Measurements from ENCODE around the gene TMA16.
"Not testable (repeated sequence)": the region's sequence is repeated elsewhere in the genome, so short reads cannot be mapped to it uniquely, and the experiment has no call there.

TMA16 gene

DNA sequence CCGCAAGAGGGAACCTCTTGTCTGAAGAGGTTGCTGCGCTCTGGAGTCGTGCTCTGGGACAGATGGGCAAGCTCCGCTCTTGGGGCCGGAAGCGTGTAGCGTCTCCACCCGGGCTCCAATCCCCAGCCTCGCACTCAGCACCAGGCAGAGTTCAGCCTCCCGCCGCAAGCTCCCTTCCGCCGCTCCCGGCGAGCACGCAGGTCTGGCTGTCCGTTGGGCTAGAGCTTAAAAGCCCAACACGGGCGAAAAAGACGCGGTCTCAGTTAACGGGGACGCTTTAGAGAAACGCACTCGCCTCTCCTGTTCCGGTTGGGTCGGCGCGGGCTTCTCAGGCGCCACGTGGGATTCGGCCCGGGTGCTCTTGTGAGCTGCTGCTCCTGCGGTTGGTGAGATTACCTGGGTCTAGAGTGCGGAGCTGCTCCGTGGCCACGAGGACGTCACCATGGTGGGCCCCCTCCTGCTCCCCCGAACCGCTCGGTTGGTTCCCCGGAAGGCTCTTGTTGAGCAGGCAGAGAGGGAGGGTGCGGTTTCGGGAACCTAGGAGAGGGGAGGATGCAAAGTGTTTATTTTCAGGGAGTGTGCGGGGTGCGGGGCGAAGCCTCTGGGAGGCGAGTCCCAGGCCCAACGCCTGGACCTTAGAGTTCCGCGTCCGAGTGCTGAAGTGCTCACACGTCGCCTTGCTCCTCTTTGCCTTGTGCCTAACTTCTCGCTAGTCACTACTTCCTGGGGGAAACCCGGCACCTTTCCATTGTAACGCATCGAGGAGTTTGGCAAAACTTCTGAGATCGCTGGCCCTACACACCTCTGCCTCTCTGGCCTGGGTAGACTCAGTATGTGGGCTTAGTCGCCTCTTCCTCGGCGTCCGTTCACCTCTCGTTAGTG, at the start of gene TMA16:
TMA16 (plus strand) TSS at position 331 of the 882 bp plus-strand sequence; CDS start at position 443, 112 bp downstream.
- DNase-seq (ENCODE audit: low read depth), result peak; percentile 95

DNA sequence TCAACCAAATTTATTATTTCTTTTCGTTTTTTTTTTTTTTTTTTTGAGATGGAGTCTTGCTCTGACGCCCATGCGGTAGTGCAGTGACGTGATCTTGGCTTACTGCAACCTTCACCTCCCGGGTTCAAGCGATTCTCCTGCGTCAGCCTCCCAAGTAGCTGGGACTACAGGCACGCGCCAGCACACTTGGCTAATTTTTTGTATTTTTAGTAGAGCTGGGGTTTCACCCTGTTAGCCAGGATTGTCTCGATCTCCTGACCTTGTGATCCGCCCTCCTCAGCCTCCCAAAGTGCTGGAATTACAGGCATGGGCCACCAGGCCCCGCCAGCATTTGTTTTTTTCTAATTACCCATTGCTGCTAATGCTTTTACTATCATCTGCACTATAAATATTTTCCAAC, 47.5 kb upstream of the TMA16 start:
- not testable (repeated sequence) for DNase-seq (ENCODE audit: low read depth)

DNA sequence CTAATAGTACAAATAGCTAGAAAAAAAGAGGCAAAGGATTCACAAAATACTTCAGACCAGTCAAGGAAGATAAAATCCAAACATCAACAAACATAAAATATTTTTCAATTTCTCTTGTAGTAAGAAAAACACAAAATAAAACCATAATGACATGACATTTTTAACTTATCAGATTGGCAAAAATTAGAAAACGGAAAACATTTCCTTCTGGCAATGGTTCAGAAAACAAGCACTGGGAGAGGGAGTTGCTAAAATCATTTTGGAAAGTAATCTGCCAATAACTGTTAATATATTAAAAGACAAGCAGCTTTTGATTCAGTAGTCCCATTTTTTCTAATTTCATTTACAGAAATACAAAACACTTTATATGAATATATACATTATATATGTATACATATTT, 47.0 kb upstream of the TMA16 start:
- peak; percentile 19 for DNase-seq (ENCODE audit: low read depth)

DNA sequence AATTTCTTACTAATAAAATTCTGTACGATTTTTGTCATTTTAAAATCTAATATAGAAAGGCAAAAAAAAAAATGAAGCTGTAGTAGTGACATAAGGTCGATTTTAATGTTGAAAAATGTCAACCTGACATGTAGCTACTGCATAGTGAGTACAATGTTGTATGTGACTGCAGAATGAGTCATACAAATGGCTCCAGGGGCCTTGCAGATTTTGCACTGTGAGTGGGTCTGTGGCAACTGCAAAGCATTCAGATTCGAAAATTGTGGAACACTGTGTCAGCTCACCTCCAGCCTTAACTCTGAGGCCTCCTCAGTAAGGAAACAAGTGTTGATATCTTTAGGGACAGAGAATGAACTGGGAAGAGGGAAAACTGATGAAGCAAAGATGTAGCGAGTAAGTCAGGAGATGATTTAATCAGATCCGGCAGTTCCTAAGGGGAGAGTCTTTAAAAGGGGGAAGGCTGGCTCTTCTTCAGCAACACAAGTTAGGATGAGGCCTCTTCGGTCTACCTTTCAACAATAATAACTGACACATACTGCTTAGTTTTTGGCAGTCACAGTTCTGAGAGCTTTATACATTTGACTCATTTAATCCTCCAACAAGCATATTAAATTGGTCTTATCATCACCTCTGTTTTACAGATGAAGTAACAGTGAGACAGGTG, 45.8 kb upstream of the TMA16 start:
- peak; percentile 43 for DNase-seq (ENCODE audit: low read depth)

DNA sequence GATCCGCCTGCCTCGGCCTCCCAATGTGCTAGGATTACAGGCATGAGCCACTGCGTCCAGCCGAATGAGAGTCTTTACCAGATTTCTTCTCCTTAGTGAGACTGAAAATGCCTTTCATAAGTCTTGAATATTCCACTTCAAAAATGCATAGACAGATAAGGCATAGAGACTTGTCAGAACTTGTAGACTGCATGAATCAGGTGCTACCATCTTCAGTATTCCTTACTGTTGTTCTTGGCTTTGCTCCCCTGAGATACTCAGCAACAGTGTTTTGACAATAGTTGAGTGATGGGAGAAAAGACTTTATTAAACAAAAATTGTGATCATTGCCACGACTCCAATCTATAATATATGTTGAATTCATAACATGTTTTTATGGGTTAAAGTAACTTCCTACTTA, 31.9 kb upstream of the TMA16 start:
- no peak for DNase-seq (ENCODE audit: low read depth)

DNA sequence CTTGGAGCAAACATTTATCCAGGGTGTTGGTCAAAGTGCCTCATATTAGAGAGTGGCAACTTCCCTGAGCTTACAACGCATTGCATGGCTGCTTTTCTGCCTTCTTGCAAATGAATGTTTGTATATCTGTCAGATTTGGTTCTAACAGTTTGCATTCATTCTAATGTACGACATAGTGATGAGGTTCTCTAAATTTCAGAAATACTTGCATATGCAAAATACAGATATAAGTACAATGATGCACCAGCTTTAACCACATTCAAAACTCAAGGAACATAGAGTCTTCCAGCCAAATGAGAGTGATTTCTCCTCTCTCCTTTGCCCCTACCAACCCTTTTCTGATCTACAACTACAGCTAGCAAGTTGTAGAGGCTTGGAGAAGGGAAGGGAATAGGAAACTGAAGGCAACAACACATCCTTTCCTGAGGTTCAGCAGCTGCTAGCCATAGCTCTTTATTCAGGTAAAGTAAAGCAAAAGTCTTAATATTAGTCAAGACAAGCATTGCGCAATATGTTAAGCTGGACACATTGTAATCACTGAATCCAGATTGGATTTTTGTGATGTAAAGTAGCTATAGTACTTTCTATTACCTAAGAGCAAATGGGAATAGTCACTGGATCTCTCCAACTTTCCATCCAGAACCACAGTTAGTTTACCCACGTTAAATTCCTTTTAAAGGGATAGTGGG, 27.3 kb upstream of the TMA16 start:
- DNase-seq (ENCODE audit: low read depth), result no peak

DNA sequence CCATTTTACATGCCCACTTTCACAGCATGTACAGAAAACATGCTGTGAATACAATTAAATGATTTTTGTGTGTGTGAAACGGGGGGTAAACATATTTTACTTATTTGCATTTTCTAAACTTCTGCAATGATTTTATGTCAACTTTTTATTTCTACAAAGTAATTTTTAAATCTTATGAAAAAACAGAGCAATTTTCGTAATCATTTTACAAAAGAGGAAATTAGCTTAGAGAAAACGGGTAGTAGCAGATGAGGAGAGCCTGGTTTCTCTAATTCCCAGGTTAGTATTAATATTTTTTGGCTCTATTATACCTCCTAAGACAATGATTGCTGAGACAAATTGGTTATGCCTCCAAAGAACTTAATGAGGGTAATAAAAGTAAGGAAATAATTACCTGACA, 24.1 kb upstream of the TMA16 start:
- DNase-seq (ENCODE audit: low read depth), result no peak

DNA sequence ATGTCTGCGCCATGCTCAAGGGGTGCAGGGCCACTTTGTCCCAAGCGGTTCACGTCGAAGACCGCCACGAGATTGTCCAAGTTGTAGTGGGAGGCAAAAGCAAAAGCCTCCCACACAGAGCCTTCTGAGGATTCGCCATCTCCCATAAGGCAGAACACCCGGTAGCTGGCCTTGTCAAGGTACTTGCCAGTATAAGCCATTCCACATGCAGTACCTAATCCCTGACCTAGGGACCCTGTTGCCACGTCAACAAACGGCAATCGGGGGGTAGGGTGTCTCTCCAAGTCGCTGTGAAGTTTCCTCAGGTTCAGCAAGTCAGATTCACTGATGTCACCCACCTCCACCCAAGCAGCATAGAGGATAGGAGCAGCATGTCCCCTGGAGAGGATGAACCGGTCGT, 21.4 kb upstream of the TMA16 start:
- DNase-seq (ENCODE audit: low read depth), result no peak

DNA sequence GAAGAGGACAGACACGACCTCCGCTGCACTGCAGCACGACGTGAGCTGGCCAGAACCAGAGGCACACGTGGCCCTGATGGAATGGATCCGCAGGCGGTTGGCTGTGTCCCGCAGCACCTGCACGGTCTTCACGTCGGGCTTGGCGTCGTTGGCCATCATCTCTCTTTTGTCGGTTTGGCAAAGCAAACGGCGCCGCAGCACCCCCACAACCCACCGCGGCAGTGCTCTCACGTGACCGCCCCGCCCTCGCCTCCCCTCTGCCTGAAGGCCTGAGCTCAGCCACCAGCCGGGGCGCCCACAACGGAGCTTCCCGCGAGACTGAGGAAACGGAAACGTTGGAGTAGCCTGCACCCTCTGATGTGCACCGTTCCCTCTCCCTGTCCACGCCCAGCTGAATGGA, 20.9 kb upstream of the TMA16 start, which contains the start of gene TKTL2:
TKTL2 (minus strand) TSS at position 179 of the 400 bp plus-strand sequence; CDS start at position 159, 20 bp downstream.
- DNase-seq (ENCODE audit: low read depth), result no peak

DNA sequence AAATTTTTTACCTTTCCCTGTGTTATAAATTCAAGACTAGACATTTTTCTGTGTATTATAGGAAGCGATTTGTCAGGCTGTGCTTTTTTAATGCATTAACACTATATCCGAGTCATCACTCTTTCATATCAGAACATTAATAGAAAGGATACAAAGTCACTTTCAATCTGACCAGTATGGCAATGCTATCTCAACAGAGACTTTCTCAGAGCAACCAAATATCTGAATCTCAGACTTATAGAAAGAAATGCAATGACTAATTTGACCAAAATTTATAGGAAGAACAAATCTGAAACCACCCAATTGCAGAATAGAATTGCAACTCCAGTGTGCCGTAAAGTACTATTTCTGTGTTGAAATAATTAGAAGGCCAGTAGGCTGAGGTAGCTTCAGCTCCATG, 20.5 kb upstream of the TMA16 start:
- DNase-seq (ENCODE audit: low read depth), result no peak

DNA sequence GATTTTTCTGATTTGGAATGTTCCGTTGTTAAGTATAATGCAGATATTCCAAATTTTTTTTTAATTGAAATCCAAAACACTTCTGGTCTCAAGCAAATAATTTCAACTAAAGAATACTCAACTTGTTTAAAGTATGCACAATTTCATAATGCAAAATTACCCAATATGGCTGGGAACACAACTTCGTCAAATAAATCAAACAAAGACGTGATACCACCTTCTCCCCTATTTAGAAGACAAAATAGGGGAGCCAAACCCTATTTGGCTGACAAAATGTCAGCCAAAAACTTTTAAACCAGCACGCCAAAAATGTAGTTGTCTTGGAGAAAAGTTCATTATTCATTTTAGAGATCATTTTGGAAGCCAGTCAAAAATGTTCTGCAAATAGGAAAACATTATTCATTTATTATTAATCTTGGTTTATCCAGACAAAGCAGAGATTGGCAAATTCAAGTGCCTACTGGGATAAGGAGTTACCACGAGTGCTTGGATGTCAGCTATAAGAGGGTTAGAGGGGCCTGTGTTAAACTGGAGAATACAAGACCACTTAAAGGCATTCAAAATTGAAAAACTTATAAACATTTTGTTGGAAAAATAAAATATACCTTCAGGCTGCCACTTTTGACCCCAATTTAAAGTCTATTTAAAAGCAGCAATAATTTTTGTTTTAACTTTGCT, 17.6 kb upstream of the TMA16 start:
- no peak for DNase-seq (ENCODE audit: low read depth)

DNA sequence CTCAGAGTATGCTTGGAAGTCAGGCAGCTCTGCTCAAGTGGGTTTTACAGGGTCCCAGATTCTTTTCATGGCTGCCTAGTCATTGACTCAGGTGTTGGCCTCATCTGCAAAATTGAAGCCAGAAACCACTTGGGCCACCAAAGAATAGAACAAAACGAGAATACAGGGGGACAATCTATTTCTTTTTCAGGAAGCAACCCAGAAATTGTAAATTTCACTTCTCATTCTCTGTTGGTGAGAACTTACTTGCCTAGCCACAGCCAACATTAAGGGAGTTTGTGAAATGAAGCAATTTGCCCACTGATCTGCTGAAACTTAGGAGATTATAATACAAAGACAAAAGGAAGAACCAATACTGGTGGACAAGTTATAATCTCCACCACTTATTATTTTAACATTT, 12.3 kb upstream of the TMA16 start:
- DNase-seq (ENCODE audit: low read depth), result no peak

DNA sequence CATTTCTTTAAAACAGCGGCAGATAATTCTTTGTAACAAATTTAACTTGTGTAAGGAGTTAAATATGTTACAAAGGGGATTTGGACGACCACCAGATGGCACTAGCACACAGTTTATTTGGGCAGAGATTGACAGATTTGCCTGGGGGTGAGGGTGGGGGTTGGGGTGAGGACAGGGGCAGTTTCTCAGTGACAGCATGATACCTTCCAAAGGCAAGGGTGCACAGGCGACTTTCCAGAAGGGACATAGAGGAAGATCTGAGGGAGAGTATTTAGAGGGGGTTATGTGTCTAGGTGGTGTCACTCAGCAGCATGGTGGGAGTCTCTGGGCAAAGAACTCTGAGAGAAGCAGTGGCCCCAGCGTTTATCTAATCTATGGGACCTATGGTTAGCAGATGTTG, 9.6 kb upstream of the TMA16 start:
- peak; percentile 56 for DNase-seq (ENCODE audit: low read depth)

DNA sequence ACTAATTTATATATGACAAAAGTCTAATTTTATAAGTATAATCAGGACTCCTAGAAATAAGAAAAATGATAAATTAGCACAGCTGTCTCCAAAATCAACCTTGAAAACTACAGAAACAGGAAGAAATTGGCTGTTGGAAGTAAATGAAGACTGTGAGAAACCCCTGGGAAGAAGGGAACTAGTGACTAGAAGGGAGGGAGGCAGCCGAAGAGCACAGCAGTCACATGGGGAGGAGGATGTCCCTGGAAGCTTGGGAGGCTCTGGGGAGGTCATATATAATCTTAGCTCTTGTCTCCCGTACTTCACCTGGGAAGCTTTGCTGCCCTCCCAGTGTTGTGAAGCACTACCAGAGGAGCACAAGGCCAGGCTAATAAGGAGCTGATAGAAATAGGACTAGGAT, 8.9 kb upstream of the TMA16 start:
- DNase-seq (ENCODE audit: low read depth), result no peak

DNA sequence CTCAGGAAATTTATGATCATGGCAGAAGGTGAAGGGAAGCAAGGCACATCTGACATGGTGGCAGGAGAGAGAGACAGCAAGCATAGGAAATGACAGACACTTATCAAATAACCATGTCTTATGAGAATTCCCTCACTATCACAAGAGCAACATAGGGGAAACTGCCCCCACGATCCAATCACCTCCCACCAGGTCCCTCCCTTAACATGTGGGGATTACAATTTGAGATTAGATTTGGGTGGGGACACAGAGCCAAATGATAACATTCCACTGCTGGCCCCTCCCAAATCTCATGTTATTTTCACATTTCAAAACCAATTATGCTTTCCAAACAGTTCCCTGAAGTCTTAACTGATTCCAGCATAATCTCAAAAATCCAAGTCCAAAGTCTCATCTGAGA, 8.2 kb upstream of the TMA16 start:
- DNase-seq (ENCODE audit: low read depth), result no peak

DNA sequence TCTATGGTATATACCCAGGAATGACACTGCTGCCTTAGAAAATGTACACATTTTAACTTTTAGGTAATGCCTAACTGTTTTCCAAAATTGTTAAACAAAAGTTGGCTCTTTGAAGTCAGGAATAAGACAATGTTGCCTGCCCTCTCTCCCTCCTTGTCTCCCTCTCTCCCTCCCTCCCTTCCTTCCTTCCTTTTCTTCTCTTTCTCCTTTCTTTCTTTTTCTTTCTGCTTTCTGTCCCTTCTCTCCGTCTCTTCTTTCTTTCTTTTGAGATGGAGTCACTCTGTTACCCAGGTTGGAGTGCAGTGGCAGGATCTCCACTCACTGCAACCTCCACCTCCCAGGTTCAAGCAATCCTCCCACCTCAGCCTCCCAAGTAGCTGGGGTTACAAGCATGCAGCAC, 4.6 kb upstream of the TMA16 start:
- DNase-seq (ENCODE audit: low read depth), result no peak

DNA sequence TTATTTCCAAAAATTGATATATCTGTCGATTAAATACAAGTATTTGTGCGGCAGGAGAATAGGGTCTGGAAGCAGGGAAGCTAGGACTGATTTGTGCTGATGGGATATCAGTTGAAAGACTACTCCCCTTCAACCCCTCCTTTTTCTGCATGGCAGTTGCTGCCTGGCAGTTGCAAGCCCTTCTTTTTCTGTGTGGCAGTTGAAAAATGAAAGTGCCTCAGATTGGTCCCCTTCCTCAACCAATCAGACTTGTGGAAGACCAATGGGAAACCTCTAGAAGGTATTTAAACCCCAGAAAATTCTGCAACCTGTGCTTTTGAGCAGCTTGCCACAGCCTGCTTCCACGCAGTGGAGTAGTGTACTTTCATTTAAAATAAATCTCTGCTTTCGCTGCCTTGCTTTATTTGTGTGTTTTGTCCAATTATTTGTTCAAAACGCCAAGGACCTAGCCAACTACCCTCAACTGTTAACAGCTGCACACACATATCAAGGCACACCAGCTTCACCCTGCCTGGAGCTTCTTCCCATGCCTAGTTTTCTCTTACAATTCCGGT, 1.5 kb upstream of the TMA16 start:
- DNase-seq (ENCODE audit: low read depth), result peak; percentile 25

DNA sequence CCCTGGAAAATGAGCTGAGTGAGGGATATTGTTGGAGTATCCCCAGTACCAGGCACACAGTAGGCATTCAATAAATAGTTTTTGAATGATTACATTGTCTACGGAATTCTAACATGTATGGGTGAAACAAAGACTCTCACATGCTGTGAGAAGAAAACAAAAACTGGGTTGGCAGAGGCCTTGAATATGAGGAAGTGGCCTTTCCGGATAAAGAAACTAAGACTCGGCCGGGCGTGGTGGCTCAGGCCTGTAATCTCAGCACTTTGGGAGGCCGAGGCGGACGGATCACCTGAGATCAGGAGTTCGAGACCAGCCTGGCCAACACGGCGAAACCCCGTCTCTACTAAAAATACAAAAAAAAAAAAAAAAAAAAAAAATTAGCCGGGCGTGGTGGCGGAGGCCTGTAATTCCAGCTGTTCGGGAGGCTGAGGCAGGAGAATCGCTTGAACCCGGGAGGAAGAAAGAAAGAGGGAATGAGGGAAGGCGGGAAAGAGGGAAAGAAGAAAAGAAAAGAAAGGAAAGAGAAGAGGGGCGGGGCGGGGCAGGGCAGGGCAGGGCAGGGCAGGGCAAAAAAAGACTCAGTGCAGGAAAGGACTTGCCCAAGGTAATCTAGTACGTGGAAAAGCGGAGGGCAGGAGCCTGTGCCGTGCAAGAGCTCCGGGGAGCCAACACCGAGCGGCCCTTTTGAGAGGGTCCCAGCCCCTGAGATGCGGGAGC, 689 bp upstream of the TMA16 start:
- no peak for DNase-seq (ENCODE audit: low read depth)

DNA sequence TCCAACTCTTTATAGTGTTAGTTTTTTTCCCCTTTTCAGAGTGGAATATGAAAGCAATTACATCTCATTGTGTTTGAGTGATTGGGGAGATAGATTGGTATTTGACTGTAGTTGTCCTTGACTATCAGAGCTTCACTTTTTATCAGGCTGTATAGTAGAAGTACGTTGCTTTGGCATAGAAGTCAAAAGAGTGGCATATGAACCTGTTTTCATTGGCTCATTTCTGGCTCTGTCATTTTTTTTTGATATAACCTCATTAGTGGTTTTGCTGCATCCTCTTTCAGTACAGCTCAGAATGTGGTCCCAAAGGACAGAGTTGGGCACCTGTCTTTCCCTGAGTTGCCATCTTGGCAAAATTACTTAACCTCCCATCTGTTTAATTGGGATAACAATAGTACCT, 1.4 kb downstream of the TMA16 start:
- DNase-seq (ENCODE audit: low read depth), result no peak

DNA sequence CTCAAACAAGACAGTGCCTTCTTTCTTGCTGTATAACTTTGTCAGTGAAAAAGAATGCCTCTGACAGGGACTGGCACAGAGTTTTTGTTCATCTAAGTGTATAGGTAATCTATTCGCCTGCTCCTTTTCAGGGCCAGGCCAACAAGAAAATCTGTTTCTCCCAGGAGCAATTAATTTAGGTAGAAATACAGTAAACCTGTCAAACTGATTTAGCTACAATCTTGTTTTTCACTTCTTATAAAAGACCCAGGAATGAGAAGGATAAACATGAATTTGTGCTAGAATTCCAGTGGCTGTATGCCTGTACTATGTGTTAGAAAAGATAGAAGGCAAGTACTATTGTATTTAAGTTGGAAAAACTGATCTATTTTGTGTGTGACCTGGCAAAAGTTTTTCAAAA, 6.1 kb downstream of the TMA16 start:
- no peak for DNase-seq (ENCODE audit: low read depth)

DNA sequence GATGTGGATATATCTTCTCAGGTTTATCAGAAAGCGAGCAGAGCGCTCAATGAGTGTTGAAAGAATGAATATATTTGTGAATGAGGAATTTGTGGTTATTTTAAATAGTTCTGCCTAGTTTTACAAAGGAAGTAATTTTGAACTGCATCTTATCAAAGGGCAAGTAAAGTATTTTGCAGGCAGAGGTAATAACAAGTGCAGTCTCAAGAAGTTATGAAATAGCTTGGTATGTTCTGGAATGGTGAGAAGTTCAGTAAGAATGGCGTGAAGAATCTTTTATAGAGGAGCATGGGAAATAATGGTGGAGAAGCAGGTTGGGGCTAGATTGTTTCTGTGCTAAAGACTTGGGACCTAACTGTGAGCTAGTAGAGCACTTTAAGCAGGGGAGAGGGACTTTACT, 10.9 kb downstream of the TMA16 start:
- peak; percentile 19 for DNase-seq (ENCODE audit: low read depth)
